NAMALWA (cell line): ENCODE data around the gene M1AP.
"Not testable (repeated sequence)": the region's sequence is repeated elsewhere in the genome, so short reads cannot be mapped to it uniquely, and the experiment has no call there.

ENCODE experiments used
- DNase-seq: peaks from one replicate; pipeline ENCODE4 v3.0.0-alpha.2; 2015; ENCODE audit warnings: low spot score

Gene M1AP

GRCh38 chr2:74653589-74653984, 5.5 kb upstream of the M1AP start:
- DNase-seq = no peak

DNA sequence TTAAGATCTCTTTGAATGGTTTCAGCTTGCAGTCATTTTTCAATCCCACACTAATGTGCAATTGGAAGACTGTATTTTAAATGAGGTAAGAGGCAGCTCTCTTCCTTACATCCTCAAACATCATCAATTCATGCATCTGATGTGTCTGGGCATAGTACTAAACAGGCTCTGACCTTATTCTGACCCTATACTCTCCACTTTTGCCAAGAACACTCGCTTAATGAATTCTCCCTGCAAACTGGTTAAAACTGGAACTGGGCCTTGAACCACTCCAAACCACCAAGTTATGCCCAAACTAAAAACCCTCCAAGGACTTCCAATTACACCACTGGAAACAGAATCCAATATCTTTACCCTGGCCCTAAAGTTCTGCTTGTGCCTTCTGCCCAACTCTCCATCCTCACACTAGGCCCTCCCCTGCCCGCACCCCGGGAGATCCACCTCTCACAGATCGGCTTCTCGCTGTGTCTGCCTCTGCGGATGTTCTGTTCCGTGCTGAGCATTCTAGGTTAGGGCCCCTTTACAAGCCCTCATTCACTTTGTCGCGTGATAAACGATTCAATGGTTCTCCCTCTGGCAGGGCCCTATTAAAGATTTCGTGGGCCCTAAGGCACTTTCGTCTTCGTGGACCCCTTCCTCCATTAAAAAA, 1.2 kb downstream of the M1AP start:
- DNase-seq = no peak

GRCh38 chr2:74646201-74646600, 1.9 kb downstream of the M1AP start:
- DNase-seq = no peak

DNA sequence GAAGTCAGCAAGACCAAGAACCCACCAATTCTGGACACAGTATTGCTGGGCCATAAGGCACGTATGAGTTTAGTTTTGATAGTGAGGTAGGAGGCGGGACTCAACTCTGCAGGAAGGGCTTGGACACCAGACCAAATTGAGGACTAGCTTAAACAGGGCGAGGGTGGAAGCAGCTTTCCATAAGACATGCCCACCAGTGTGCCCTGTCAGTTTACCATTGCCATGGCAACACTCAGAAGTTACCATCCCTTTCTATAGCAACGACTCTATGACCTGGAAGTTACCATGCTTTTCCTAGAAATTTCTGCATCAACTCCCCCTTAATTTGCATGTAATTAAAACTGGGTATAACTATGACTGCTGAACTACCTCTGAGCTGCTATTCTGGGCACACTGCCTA, 2.8 kb downstream of the M1AP start:
- no peak for DNase-seq

- no peak for DNase-seq
These were observed 8.6 kb downstream of the M1AP start for GRCh38 chr2:74639550-74639949.

DNA sequence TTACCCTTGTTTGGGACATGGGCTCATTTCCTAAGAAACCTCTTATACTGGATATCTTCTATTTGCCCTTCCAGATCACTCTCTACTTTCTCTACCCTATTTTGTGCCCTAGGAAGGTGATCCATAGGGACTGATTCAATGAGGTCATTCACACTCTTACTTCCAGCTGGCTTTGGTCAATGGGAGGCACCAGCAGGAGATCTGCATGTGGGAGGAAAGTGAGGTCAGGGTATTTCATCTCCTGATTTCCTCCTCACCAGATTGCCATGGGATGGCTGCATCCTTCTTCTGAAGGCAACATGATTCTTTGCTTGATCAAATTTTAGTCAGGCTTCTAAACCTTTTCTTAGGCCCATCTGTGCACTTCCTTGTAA, 15.2 kb downstream of the M1AP start:
- DNase-seq = no peak

DNA sequence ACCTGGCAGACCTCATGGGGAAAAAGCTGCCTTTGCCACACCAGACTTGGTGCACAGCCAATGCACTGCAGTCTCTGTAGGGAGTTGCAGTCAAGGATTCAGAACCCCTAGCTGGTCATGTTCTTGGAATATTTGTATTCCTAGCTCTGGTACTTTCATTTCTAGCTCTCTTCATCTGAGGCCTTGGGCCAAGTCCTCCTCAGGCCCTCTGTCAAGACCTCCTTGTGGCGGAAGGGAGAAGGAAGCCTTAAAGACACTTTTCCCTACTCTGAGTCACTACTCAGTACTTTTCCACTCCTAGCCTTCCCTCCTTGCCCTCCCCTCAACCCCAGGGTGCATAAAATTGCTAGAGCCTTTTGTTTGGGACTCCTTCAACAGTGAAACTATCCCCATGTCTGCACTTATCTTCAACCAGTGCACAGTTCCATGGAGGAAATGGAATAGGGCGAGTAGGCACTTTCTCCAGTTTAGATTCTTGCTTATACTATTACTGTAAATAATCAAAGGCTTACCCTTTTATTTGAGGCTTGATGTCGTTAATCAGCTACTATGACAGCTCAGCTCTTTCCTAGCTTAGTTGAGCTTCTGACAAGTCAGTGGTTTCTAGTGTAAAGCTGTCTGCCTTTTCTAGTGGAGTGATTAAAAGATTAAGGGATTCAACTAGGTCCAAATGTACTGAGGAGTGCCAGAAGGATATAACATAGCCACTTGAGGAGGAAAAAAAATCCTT, 15.8 kb downstream of the M1AP start:
- no peak for DNase-seq

DNA sequence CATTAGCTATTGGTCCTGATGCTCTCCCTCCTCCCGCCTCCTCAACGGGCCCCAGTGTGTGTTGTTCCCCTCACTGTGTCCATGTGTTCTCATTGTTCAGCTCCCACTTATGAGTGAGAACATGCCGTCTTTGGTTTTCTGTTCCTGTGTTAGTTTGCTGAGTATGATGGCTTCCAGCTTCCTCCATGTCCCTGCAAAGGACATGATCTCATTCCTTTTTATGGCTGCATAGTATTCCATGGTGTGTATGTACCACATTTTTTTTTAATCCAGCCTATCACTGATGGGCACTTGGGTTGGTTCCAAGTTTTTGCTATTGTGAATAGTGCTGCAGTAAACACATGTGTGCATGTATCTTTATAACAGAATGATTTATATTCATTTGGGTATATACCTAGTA, 17.7 kb downstream of the M1AP start:
- not testable (repeated sequence) for DNase-seq

- DNase-seq = no peak
These were observed 19.5 kb downstream of the M1AP start for GRCh38 chr2:74628538-74629105.

- DNase-seq = no peak
These were observed 22.3 kb downstream of the M1AP start for GRCh38 chr2:74625658-74626425.

DNA sequence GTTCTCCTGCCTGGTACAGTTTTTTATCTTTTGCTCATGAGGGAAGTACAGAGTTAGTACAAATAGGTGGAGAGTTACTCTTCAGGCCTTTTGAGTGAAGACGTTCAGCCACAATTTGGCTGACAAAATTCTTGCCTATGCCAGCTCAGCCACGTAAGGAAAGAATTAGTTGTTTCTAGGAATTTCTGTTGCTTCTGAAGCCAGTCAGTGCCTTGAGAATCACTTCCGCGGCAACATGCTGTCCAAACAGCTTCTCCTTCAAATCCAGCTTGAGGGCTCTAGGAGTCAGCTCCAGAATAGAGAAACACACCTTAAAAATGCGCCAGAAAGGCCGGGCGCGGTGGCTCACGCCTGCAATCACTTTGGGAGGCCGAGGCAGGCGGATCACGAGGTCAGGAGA, 27.5 kb downstream of the M1AP start:
- DNase-seq = no peak

GRCh38 chr2:74619651-74620297, 28.4 kb downstream of the M1AP start:
- DNase-seq = peak; percentile 37

GRCh38 chr2:74618410-74619083, 29.6 kb downstream of the M1AP start:
- no peak for DNase-seq

DNA sequence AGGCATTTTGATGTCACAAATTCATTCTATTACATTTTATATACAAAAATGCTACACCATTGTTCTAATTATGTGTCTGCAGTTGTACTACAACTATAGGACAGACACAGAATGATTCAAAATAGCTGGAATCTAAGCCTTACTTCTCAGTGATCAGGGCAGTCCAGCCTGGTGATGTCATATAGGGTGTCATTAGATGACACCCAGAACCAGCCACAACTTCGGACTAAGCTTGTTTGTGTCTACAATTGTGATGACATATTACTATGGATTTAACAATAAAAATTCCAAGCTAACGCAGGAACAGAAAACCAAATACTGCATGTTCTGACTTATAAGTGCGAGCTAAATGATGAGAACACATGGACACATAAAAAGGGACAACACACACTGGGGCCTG, 31.0 kb downstream of the M1AP start:
- no peak for DNase-seq

- DNase-seq = no peak
These were observed 41.2 kb downstream of the M1AP start for GRCh38 chr2:74606927-74607326.

DNA sequence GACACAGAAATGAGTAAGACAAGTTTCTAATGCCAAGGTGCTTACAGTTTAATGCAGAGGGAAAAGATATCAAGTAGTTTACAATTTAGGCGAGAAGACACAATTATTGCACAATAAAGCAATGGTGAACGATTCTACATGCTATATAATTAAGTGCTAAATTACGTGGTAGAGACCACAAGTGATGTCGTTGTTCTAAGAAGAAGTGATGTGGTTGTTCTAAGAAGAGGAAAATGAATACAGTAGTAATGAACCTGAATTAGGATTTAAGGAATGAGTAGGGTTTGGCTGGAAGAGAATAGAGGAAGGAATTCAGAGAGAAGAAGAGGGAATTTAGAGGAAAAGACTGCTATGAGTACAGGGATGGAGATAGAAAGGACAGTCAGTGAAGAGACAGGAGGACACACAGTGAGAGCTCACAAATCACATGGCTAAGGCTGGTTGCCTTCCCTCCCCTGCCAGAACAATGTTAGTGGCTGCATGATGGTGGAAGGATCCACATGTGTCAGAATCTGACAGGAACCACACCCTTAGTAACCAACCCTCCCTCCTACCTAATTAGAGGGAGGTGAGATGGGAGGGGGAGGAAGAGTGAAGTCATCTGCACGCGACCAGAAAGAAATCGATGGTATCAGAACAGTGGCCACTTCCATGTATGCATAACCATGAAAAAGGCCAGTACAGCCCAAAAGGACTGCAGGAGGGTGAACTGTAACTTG, 44.7 kb downstream of the M1AP start:
- no peak for DNase-seq

- DNase-seq = no peak
These were observed 45.4 kb downstream of the M1AP start for GRCh38 chr2:74602586-74603281.

DNA sequence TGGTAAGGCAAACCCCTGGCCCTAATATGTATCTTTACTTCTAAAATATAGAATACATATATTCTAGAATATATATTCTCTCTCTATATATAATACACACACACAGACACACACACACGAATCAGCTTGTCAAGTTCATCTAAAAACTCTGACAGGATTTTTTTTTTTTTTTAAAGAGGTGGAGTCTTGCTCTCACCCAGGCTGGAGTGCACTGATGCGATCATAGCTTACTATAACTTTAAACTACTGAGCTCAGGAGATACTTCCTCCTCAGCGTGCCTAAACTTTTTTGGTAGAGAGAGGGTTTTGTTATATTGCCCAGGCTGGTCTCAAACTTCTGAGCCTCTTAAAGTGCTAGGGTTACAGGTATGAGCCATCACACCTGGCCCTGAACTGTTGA, 48.5 kb downstream of the M1AP start:
- peak; percentile 40 for DNase-seq

GRCh38 chr2:74597410-74597809, 50.7 kb downstream of the M1AP start:
- no peak for DNase-seq

- no peak for DNase-seq
These were observed 51.5 kb downstream of the M1AP start for GRCh38 chr2:74596584-74596983.
